Cardiac muscle cell (in vitro differentiated cells and primary cell): ENCODE measurements around the gene UCKL1. TPM values are rescaled to one million over a fixed set of nuclear protein-coding genes. Genes with fewer than 3 reads are reported as not detected.
"Not testable (repeated sequence)": the region's sequence is repeated elsewhere in the genome, so short reads cannot be mapped to it uniquely, and the experiment has no call there.

ENCODE experiments used
- DNase-seq, 2 donors: peaks; one replicate each; pipeline versions ENCODE4 v3.0.0 to v3.0.0-alpha.2; 2010 to 2017; ENCODE audit warnings: low read depth in 1 of 2, low spot score in 1 of 2
- H3K27ac ChIP-seq: fragments of 200-600 bp; sonication (generic); 2 replicates; pipeline ENCODE4 v1.5.1; 2016
- H3K27me3 ChIP-seq: fragments of 200-600 bp; sonication (generic); 2 replicates; pipeline ENCODE4 v1.6.0; 2016; ENCODE audit warnings: control low read depth
- H3K36me3 ChIP-seq: fragments of 200-600 bp; sonication (generic); 2 replicates; pipeline ENCODE4 v1.5.1; 2016; ENCODE audit warnings: control low read depth
- H3K4me1 ChIP-seq: fragments of 200-600 bp; sonication (generic); 2 replicates; pipeline ENCODE4 v1.8.1; 2017; ENCODE audit warnings: low read depth, mild to moderate bottlenecking, mixed run types
- H3K4me3 ChIP-seq: fragments of 200-600 bp; sonication (generic); 2 replicates; pipeline ENCODE4 v1.5.1; 2016; ENCODE audit warnings: mild to moderate bottlenecking
- H3K9me3 ChIP-seq: fragments of 200-600 bp; sonication (generic); 2 replicates; pipeline ENCODE4 v1.5.1; 2017; ENCODE audit warnings: low read depth, mild to moderate bottlenecking, control low read depth
- CTCF ChIP-seq: IDR thresholded peaks from 2 replicates; pipeline ENCODE4 v1.5.1; 2012; ENCODE audit warnings: low read depth, mild to moderate bottlenecking, low read length
- polyA plus RNA-seq: library from polyadenylated mRNA; unstranded; fragments of >200 nt; fragmentation: Nextera tagmentation; extraction: Ambion mirVana; gene quantifications from 2 replicates; pipeline ENCODE4 v1.2.1, GENCODE V29; 2016
- total RNA-seq: library from RNA; depleted of rRNA; stranded (reverse); fragments of >200 nt; gene quantifications from 2 replicates; pipeline ENCODE4 v1.2.3, GENCODE V29; 2016

The UCKL1 gene
- total and polyA plus RNA-seq, 2 experiments from 2014 or later = 53.5 to 84.2 TPM

GRCh38 chr20:63978319-63979228 is 22.4 kb upstream of the UCKL1 start:
- Histone ChIP-seq H3K9me3 (no peaks in the 10 kb centered on the region), H3K27ac (no peak overlapping the region), H3K36me3 (no peaks in the 10 kb centered on the region), H3K27me3 (no peaks in the 10 kb centered on the region), H3K4me3 (peak overlapping the region; percentile 75), H3K4me1 (peaks cover 8% of the 10 kb centered on the region)
- DNase-seq = peak; percentile 49 to 78
- TF ChIP-seq CTCF = no peak

- peak in 1 of 2 donors; percentile 75 for DNase-seq
- Histone ChIP-seq H3K36me3 (no peaks in the 10 kb centered on the region), H3K27me3 (no peaks in the 10 kb centered on the region), H3K4me1 (peaks cover 8% of the 10 kb centered on the region), H3K27ac (no peak overlapping the region), H3K9me3 (no peaks in the 10 kb centered on the region), H3K4me3 (no peak overlapping the region)
- no peak for TF ChIP-seq CTCF
Observed at GRCh38 chr20:63977739-63978276, 21.6 kb upstream of the UCKL1 start.

DNA sequence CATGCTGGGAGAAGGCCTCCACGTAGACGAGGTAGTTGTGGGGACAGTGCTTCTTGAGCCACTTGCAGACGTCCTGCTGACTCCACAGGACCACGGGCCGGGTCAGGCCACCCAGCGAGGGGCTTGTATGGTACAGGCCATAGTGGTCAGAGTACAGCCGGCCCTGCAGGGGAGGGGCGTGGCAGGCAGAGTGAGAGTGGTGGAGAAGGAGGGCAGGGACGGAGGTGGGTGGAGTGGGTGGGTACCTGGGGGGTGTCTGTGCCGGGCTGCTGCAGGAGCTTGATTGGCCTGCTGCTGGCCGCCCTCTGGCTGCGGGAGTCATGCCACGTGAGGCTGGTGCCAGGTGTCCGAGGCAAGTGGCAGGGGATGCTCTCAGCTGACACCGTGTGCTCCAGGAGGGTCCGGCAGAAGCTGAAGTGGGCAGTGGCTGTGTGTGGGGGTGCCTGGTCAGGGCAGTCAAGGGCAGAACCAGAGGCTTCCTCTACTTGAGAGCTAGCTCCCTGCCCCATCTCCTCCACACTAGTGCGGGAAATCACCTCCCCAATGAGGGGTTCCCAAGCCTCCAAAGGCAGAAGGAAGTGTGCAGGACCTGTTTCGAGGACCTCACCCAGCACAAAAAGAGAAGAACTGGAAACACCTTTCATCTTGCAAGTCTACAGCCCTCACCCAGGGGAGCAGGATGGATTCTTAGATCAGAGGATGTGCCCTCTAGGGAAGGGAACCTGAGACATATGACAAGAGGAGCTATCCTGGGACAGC is 20.9 kb upstream of the UCKL1 start:
- no peak for TF ChIP-seq CTCF
- Histone ChIP-seq H3K27ac (no peak overlapping the region), H3K4me3 (no peak overlapping the region), H3K9me3 (no peaks in the 10 kb centered on the region), H3K36me3 (no peaks in the 10 kb centered on the region), H3K4me1 (peaks cover 8% of the 10 kb centered on the region), H3K27me3 (no peaks in the 10 kb centered on the region)
- no peak for DNase-seq

DNA sequence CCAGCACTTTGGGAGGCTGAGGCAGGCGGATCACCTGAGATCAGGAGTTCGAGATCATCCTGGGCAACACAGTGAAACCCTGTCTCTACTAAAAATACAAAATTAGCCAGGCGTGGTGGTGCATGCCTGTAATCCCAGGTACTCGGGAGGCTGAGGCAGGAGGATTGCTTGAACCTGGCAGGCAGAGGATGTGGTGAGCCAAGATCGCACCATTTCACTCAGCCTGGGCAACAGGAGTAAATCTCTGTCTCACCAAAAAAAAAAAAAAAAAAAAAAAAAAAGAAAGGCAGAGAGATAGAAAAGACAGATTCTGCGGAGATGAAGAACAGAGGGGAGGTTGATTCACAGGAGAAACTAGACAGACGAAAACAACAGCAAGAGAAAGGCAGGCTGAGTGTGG is 20.3 kb upstream of the UCKL1 start:
- H3K27ac ChIP-seq, H3K4me1 ChIP-seq, H3K9me3 ChIP-seq, H3K4me3 ChIP-seq, H3K36me3 ChIP-seq, DNase-seq, H3K27me3 ChIP-seq: not testable (repeated sequence)

- H3K4me3 ChIP-seq = no peak overlapping the region
- H3K4me1 ChIP-seq = no peaks in the 10 kb centered on the region
- no peak overlapping the region for H3K27ac ChIP-seq
- H3K36me3 ChIP-seq = no peaks in the 10 kb centered on the region
- H3K9me3 ChIP-seq = no peaks in the 10 kb centered on the region
- no peaks in the 10 kb centered on the region for H3K27me3 ChIP-seq
- no peak for DNase-seq
- TF ChIP-seq CTCF = no peak
Observed at GRCh38 chr20:63974402-63975200, 18.4 kb upstream of the UCKL1 start.
